GM12872 (cell line): ENCODE results near the gene SLC44A5.

Experiments used
- TF ChIP-seq, protein P1 (sequence below): IDR thresholded peaks from 3 replicates; pipeline ENCODE4 v1.5.1; 2011; ENCODE audit warnings: low read depth, mild to moderate bottlenecking, low read length, moderate library complexity; ENCODE audit not compliant: insufficient read depth

The SLC44A5 gene

DNA sequence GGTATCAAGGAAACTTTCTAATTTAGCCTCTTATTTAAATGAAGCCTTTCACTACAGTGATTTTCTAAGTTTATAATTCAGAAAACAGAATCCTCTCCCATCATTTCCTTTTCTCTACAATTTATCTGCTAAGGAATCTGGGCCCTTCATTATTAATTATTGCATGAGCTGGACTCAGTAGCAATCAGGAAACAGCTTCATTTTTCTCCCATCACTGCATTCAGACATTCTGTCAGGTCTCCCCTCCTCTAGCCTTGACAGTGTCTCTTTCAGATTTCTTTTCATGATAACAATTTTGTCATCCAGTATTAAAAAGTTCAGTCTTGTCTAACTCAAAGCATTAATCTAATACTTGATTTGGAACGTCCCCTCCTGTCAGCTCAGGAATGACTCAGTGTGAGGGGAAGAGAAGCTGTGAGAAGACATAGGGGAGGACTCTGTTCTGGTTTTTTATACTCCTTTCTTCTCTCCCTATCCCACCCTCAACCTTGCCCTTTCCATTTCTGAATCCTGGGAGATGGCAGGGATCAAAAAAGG, 28.1 kb downstream of the SLC44A5 start:
- TF ChIP-seq, protein P1, sequence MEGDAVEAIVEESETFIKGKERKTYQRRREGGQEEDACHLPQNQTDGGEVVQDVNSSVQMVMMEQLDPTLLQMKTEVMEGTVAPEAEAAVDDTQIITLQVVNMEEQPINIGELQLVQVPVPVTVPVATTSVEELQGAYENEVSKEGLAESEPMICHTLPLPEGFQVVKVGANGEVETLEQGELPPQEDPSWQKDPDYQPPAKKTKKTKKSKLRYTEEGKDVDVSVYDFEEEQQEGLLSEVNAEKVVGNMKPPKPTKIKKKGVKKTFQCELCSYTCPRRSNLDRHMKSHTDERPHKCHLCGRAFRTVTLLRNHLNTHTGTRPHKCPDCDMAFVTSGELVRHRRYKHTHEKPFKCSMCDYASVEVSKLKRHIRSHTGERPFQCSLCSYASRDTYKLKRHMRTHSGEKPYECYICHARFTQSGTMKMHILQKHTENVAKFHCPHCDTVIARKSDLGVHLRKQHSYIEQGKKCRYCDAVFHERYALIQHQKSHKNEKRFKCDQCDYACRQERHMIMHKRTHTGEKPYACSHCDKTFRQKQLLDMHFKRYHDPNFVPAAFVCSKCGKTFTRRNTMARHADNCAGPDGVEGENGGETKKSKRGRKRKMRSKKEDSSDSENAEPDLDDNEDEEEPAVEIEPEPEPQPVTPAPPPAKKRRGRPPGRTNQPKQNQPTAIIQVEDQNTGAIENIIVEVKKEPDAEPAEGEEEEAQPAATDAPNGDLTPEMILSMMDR: no peak

DNA sequence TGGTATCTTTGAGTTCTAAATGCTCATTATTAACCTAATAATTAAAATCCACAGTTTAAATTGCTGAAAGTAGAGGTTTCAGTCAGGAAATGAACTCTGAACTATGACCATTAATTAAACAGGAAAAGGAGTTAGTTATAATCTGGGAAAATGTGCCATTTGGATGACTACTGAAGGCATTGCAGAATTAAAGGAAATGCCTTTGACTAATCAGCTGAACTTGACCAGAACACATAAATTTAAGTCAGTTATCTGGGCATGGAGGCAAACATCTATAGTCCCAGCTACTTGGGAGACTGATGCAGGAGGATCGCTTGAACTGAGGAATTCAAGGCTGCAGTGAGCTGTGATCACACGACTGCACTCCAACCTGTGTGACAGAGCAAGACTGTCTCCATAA, 31.9 kb downstream of the SLC44A5 start:
- TF ChIP-seq, protein P1: no peak

DNA sequence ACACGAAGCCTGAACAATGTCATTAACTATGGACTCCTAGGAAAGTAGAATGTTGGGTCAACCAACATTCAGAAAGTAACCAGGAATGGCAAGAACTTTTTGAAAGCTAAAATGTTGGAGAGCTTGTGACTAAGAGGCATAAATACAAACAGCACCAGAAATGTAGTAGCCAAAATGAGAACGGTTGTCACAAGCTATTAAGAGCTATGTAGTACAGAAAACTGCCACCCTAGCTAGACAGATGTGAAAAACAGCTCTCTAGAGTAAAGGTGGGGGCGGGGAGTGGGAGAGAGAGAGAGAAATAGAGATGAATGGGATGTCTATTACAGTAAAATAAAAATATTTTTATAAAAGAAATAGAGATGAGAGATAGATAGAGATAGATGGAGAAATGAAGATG, 35.1 kb downstream of the SLC44A5 start:
- TF ChIP-seq, protein P1: no peak

DNA sequence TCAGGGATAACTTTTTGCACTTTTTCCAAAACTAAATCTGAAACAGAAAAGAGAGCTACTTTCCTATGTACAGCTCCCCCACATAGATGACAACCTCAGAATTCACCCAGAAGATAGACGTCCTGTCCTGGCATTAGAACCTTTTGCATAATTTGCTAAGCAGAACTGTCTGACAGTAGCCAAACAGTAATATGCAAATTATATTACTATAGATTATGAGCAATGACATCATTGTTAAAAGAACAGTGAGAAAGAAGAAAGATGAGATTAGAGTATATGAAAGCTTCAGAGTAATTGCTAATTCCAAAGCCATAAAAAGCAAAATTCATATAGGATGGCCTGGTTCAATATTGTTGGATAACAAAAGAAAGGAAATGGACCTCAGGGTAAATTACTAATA, 43.7 kb downstream of the SLC44A5 start:
- TF ChIP-seq, protein P1: no peak

DNA sequence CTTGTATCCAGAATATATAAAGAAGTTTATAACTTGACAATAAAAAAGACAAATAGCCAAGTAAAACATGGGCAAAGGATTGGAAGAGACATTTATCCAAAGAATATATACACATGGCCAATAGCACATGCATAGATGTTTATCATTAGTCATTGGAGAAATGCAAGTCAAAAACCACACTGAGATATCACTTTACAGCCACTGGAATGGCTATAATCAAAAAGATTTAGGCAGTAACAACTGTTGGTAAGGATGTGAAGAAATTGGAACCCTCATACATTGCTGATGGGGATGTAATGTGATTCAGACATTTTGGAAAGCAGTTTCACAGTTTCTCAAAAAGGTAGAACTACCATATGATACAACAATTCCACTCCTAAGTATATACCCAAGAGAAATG, 51.1 kb downstream of the SLC44A5 start:
- TF ChIP-seq, protein P1: no peak

DNA sequence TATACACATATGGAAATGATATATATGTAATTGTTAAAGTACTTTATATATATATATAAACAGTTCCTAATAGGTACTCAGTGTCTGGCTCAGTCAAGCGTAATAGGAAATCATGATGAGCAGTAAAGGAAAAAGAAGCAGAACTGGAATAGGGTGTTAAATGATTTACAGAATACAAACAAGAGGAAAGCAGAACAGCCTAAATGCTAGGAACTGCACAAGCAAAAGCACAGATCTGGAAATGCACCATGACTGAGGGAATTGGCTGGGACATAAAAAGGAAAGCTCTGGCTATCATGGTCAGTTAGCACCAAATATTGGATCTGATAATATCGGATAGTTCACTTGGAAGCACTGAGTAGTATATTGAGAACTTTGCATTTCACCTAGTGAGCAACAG, 51.8 kb downstream of the SLC44A5 start:
- TF ChIP-seq, protein P1: no peak

DNA sequence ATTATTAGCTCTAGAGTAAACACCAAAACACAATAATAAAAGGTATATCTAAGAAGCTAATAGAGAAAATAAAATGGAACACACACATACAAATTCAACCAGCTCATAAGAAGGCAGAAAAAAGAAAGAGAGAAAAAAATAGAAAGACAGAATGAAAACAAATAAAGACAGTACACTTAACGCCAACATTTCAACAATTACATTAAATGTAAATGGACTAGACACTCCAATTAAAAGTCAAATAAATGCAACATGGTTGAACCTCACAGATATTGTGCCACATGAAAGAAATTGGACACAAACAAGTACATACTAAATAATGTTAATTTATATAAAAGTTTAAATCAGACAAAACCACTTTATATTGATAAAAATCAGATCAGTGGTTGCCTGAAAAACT, 56.0 kb downstream of the SLC44A5 start:
- TF ChIP-seq, protein P1: no peak
